ENCODE measurements around the gene P4HA1.
"Not testable (repeated sequence)": the region's sequence is repeated elsewhere in the genome, so short reads cannot be mapped to it uniquely, and the experiment has no call there.

P4HA1 gene

DNA sequence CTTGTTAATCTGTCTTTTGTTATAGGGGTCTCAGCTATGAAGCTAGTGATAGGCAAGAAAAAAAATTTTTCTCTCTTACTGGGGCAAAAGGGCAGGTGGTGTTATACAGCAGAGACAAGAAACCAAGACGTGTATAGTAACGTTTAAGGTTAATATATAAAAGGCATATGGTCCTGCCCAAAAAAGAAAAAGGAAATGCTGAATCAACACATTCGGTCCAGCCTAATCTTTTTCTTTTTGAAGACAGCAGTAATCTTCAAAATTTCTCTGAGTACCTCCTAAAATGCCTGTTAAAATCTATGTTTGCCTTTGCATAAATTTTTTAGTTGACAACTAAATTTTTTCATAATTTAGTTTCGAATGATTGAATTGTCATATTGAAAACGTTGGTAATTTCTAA, 54.5 kb downstream of the P4HA1 start:
- no peak for DNase-seq

DNA sequence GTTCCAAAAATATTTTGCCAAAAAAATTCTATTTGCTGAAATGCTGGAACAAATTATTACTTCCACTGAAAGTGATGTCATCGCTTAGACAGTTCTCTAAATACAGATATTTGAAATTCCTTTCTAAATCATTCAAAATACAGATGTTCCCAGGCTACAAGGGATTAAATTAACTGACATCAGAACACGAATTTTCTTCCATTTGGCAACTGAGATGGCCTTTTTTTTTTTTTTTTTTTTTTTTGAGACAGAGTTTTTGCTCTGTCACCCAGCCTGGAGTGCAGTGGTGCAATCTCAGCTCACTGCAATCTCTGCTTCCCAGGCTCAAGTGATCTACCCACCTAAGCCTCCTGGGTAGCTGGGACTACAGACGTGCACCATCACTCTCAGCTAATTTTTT, 57.0 kb downstream of the P4HA1 start:
- DNase-seq, result no peak

DNA sequence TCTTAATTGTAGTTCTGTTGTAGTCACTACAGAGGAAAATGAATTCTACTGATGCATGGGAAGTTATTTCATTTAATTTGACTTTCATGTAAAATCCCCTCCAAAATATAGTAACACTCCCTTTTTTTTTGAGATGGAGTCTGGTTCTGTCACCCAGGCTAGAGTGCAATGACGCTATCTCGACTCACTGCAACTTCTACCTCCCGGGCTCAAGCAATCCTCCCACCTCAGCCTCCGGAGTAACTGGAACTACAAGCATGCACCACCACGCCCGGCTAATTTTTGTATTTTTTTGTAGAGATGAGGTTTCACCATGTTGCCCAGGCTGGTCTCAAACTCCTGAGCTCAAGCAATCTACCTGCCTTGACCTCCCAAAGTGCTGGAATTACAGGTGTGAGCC, 60.4 kb downstream of the P4HA1 start:
- DNase-seq, result not testable (repeated sequence)

DNA sequence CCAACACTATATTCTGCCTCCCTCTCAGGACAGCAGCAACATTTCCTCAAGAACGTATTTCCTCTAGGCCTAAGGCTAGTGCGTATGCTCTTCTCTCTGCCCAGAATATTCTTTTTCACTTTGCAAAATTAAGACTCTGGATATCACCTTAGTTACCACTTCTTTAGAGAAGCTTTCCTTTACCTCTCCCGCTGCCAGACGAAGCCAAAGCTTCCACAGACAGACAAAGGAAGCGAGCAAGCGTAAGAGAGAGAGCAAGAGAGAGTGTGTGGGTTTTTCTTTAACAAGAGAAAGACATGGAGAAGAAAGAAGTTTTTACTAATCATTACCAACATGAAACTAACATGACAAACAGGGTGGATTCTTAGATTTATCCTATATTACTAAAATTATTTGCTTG, 64.1 kb downstream of the P4HA1 start:
- no peak for DNase-seq

DNA sequence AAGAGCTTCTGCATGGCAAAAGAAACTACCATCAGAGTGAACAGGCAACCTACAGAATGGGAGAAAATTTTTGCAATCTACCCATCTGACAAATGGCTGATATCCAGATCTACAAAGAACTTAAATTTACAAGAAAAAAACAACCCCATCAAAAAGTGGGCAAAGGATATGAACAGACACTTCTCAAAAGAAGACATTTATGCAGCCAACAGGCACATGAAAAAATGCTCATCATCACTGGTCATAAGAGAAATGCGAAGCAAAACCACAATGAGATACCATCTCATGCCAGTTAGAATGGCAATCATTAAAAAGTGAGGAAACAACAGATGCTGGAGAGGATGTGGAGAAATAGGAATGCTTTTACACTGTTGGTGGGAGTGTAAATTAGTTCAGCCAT, 70.0 kb downstream of the P4HA1 start:
- not testable (repeated sequence) for DNase-seq

DNA sequence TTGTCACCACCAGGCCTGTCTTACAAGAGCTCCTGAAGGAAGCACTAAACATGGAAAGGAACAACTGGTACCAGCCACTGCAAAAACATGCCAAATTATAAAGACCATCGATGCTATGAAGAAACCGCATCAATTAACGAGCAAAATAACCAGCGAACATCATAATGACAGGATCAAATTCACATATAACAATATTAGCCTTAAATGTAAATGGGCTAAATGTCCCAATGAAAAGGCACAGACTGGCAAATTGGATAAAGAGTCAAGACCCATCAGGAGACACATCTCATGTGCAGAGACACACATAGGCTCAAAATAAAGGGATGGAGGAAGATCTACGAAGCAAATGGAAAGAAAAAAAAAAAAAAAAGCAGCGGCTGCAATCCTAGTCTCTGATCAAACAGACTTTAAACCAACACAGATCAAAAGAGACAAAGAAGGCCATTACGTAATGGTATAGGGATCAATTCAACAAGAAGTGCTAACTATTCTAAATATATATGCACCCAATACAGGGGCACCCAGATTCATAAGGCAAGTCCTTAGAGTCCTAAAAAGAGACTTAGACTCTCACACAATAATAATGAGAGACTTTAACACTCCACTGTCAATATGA, 73.1 kb downstream of the P4HA1 start:
- not testable (repeated sequence) for DNase-seq

DNA sequence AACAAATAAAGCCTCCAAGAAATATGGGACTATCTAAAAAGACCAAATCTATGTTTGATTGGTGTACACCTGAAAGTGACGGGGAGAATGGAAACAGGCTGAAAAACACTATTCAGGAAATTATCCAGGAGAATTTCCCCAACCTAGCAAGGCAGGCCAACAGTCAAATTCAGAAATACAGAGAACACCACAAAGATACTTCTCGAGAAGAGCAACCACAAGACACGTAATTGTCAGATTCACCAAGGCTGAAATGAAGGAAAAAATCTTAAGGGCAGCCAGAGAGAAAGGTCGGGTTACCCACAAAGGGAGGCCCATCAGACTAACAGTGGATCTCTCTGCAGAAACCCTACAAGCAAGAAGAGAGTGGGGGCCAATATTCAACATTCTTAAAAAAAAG, 73.7 kb downstream of the P4HA1 start:
- not testable (repeated sequence) for DNase-seq

DNA sequence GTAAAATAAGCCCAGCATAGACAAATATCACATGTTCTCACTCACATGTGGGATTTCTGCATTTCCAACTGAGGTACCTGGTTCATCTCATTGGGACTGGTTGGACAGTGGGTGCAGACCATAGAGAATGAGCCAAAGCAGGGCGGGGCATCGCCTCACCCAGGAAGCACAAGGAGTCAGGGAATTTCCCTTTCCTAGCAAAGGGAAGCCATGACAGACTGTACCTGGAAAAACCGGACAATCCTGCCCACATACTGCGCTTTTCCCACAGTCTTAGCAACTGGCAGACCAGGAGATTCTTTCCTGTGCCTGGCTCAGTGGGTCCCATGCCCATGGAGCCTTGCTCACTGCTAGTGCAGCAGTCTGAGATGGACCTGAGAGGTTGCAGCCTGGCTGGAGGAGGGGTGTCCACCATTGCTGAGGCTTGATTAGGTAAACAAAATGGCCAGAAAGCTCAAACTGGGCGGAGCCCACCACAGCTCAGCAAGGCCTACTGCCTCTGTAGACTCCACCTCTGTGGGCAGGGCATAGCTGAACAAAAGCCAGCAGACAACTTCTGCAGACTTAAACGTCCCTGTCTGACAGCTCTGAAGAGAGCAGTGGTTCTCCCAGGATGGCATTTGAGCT, 75.0 kb downstream of the P4HA1 start:
- not testable (repeated sequence) for DNase-seq

DNA sequence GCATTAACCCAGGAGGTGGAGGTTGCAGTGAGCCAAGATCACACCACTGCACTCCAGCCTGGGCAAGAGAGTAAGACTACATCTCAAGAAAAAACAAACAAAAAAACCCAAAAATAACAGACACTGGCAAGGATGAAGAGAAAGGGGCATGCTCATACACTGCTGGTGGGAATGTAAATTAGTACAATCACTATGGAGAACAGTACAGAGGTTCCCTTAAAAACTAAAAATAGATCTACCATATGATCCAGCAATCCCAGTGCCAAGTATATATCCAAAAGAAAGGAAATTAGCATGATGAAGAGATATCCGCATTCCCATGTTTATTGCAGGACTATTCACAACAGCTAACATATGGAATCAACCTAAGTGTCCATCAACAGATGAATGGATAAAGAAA, 75.6 kb downstream of the P4HA1 start:
- no peak for DNase-seq

DNA sequence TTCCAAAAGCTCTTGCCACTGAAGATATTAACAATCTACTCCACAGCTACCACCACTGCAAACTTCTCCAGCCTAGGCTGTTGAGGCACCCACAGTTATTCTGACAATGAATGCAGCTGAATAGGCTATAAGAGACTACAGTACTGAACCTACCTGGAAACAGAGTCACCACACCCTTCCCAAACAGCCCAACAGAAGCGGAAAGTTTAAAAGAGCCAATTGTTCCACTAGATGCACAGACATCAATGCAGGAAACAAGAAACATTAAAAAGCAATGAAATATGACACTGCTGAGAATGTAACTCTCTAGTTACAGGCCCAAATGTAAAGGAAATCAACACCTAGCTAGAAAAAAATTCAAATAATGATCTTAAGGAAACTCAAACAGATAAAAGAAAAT, 77.6 kb downstream of the P4HA1 start:
- no peak for DNase-seq

DNA sequence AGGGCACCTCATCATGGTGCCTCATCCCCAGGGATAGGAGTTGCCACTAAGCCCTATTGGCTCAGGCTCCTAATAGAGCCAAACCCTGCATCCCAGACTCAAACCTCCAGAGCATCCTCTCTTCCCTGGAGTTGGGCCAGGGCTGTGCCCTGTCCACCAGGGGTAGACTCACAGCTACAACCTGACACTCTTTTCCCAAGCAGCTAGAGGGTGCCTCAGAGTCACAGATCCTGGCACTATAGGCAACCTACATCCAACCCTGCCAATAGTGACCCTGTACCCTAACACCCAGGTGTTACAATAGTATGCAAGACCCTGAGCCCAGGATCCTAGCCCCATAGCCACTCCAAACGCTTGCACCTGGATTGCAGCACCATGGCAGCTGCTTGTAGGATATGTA, 78.0 kb downstream of the P4HA1 start:
- DNase-seq, result no peak

DNA sequence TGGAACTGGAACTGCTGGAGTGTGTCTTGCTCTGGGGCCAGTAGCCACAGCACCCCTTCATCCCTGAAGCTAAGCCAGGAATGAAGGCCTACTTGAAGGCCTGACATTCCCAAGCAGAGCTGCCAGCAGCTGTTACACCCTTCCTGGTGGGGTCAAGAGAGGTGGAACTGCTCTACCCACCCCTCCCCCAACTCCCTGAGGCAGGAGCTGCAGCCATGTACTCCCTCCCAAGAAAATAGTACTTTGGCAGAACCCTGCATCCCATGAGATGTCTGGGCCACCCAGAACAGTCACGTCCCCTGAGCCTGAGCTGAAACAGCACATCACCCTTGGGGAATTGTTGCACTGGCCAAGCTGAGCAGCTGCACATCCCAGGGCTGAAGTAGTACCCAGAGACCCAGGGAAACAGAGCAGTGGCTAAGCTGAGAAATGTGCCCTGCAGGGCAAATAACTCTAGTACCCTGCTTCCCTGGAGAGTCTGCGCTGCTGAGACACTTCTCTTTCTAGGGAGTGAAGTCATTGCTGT, 78.6 kb downstream of the P4HA1 start:
- DNase-seq, result no peak

DNA sequence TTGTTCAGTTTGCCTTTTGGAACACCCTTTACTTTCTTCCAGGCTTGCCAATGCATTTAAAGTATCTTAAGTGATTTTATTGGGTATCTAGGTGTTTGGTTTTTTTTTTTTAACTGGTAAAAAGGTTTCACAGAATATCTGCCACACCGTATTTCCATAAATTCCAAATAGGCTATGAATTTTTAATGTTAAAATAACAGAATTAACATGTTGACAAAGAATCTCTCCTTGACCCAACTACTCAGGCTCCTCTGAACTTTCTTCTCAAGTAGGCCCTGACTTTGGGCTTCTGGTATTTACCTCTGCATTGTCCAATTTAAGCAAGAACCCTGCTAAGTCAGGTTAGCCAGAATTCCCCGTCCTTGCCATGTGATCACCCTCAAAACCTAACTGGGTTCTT, 80.9 kb downstream of the P4HA1 start:
- DNase-seq, result no peak

DNA sequence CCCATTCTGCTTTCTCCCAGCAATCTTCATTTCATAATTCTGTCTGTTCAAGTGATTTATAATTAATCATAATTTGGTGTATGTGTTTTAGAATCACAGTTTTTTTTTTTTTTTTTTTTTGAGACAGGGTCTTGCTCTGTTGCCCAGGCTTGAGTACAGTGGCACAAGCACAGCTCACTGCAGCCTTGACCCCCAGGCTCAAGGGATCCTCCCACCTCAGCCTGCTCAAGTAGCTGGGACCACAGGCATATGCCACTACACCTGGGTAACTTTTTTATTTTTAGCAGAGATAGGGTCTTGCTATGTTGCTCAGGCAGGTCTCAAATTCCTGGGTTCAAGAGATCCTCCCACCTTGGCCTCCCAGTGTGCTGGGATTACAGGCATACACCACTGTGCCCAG, 92.8 kb downstream of the P4HA1 start:
- DNase-seq, result no peak

DNA sequence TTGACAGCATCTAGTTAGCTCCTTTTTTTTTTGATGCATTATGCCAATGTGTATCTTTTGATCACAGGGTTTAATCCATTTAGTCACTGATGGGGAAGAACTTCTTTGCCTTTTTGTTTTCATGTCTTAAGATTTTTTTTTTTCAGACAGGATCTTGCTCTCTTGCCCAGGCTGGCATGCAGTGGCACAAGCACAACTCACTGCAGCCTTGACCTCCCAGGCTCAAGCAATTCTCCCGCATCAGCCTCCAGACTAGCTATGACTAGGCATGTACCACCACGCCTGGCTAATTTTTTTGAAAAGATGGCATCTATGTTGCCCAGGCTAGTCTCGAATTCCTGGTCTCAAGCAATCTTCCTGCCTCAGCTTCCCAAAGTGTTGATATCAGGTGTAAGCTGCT, 95.7 kb downstream of the P4HA1 start:
- no peak for DNase-seq

DNA sequence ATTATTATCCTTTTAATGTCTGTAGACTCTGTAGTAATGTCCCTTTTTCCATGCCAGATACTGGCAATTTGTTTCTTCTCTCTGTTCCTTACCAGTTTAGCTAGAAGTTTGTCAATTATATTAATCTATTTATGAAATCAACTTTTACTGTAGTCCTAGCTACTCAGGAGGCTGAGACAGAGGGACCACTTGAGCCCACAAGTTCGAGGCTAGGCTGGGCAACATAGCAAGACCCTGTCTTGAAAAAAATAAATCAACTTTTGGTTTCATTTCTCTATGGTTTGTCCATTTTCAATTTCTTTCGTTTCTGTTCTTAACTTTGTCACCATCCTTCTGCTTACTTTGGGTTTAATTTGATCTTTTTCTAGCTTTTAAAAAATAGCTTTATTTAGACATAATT, 99.6 kb downstream of the P4HA1 start:
- no peak for DNase-seq

DNA sequence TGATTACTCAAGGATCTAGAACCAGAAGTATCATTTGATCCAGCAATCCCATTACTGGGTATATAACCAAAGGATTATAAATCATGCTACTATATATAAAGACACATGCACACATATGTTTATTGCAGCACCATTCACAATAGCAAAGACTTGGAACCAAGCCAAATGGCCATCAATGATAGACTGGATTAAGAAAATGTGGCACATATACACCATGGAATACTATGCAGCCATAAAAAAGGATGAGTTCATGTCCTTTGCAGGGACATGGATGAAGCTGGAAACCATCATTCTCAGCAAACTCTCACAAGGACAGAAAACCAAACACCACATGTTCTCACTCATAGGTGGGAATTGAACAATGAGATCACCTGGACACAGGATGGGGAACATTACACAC, 101.2 kb downstream of the P4HA1 start:
- not testable (repeated sequence) for DNase-seq

DNA sequence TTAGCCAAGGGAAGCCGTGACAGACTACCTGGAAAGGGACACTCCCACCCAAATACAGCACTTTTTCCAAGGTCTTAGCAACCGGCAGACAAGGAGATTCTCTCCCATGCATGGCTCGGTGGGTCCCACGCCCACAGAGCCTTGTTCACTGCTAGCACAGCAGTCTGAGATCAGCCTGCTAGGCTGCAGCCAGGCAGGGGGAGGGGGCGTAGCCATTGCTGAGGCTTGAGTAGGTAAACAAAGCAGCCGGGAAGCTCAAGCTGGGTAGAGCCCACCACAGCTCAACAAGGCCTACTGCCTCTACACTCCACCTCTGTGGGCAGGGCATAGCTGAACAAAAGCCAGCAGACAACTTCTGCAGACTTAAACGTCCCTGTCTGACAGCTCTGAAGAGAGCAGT, 106.9 kb downstream of the P4HA1 start:
- DNase-seq, result not testable (repeated sequence)

DNA sequence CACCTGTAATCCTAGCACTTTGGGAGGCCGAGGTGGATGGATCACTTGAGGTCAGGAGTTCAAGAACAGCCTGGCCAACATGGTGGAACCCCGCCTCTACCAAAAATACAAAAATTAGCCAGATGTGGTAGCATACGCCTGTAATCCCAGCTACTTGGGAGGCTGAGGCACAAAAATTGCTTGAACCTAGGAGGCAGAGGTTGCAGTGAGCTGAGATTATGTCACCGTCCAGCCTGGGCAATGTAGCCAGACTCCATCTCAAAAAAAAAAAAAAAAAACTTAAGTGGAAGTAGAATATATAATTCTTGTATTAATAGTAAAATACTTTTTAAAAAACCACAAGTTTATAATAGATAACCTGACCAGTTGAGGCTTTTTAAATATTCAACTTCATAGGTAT, 112.0 kb downstream of the P4HA1 start:
- DNase-seq, result not testable (repeated sequence)

DNA sequence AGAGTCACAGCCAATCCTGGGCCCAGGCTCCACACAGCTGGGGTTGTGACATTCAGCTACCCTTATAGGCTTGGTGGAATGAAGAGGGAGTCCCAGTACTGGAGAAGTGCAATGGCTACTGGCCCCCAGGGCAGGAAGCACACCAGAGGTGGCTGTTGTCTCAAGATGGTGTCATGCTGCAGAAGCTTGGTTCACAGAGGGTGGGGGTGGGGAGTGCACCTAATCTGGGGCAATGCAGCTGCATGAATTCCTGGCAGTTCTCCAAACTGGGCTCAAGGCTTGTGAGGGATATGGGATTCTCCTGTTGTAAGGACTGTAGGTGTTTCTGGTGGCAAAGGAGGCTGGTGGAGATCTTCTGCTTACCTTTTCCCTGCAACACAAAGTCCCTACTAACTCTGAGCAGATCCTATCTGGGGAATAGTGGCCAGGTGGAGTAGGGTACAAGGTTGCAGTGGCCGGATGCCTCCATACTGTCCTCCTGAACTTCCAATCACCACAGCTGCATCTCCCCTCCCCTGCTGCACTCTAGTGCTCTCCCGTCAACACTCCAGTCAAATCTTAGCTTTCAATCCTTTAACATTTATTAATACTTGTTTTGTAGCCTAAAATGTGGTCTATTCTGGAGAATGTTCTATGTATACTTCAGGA, 114.7 kb downstream of the P4HA1 start:
- no peak for DNase-seq

DNA sequence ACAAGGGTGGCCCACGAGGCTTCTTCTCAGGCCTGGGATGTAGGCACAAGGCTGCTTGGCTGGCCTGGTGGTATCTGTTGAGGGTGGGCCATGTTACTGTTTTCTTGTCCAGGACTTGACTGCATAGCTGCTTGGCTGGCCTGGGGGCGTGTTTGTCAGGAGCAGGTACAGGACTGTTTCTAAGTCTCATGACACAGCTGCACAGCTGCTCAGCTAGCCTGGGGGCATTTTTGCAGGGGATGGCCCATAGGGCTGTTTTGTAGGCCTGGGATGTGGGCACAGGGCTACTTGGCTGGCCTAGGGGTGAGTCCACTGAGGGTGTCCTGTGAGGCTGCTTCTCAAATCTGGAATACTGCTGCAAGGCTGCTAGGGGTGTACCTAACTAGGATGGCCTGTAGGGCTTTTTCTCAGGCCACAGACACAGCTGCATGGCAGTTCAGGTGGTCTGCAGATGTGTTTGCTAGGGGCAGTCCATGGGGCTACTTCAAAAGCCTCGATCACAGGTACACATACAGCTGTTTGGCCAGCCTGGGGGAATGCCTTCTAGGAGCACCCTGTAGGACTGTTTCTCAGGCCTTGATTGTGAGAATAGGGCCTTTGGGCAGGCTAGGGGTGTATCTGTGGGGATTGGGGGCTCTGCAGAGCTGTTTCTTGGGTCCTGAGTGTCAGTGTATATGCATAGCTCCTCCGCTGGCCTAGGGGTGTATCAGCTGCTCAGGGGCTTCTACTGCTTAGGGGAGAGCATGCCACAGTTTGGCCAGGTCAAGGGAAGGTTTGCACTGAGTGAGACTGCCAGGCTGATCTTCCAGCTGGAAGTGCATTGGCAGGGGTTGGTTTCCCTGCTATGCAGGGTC, 115.4 kb downstream of the P4HA1 start:
- DNase-seq, result no peak

DNA sequence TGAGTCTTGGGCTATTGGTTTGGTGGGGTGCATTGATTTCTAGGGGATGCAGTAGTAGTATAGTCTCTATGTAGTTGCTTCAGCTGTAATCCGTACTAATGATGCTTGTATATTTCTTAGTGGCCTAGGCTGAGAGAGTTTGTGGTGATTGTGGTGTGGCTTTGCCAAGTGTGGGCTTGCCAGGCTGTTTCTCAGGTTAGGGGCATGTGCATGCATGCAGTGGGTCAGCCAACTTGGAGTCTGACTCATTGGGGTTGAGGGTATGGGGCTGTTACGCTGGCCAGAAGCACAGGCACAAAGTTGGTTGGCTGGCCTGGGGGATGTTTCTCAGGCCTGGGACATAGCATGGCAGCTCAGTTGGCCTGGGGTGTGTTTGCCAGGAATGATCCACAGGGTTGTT, 116.3 kb downstream of the P4HA1 start:
- no peak for DNase-seq

DNA sequence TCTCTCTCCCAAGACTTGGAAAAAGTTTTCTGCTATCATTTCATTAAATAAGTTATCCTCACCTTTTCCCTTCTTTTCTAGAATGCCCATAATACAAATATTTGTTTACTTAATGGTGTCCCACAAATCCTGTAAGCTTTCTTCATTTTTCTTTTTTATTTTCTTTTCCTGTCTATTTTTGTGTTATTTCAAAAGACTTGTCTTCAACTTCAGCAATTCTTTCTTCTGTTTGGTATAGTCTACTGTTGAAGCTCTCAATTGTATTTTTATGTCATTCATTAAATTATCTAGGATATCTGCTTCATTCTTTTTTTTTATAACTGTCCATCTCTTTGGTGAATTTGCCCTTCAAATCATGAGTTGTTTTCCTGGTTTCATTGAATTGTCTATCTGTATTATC, 117.0 kb downstream of the P4HA1 start:
- no peak for DNase-seq
